Esophagus squamous epithelium (tissue), 4 donors: ENCODE results near the gene OSGIN1.

Source experiments
- CTCF ChIP-seq, 6 experiments: fragments of 450-650 bp in 4 of 6; fragments of 200-600 bp in 2 of 6; sonication (generic) in 2 of 6; IDR thresholded peaks; one replicate each; pipeline ENCODE4 v1.5.1; 2016 to 2019; ENCODE audit warnings: antibody characterized with exemption in 6 of 6, mild to moderate bottlenecking in 4 of 6, moderate library complexity in 4 of 6
- POLR2A ChIP-seq, 4 donors: fragments of 450-650 bp; IDR thresholded peaks; one replicate each; pipeline ENCODE4 v1.6.1; 2017; ENCODE audit warnings: antibody characterized with exemption in 4 of 4, mild to moderate bottlenecking in 4 of 4, moderate library complexity in 3 of 4

GRCh38 chr16:83983491-83983890, 30.5 kb downstream of the OSGIN1 start:
- no peak for TF ChIP-seq CTCF (IDR thresholded peaks at IDR 0.05)
- no peak for TF ChIP-seq POLR2A (IDR thresholded peaks at IDR 0.05)
